ENCODE data around the gene TSSK2. TPM values are rescaled to one million over a fixed set of nuclear protein-coding genes. Genes with fewer than 3 reads are reported as not detected.

Gene TSSK2
- total RNA-seq, 2 donors from 2014 or later = 8.0 TPM; not detected in 1

DNA sequence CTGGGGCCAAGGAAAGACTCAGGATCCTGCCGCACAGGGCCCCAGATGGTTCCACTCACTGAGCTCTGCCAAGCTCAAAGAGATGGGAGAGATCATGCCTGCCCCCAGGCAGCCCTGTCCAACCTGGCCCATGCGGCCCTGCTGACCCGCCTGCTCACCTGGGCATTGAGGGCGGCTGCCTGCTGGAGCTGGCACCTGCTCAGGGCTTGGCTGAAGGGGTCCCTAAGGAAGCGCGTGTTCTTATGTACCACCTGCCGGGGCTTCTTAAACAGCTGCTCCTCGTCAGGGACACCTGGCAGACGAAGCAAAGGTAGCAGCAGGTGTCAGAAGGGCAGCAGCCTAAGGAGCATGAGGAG, 7.9 kb downstream of the TSSK2 start:
- 96% methylated on average over 9 of the region's 9 CpGs for WGBS
- intact Hi-C loops (cut with DNase I) = no loop called here
- TF ChIP-seq, protein P1, sequence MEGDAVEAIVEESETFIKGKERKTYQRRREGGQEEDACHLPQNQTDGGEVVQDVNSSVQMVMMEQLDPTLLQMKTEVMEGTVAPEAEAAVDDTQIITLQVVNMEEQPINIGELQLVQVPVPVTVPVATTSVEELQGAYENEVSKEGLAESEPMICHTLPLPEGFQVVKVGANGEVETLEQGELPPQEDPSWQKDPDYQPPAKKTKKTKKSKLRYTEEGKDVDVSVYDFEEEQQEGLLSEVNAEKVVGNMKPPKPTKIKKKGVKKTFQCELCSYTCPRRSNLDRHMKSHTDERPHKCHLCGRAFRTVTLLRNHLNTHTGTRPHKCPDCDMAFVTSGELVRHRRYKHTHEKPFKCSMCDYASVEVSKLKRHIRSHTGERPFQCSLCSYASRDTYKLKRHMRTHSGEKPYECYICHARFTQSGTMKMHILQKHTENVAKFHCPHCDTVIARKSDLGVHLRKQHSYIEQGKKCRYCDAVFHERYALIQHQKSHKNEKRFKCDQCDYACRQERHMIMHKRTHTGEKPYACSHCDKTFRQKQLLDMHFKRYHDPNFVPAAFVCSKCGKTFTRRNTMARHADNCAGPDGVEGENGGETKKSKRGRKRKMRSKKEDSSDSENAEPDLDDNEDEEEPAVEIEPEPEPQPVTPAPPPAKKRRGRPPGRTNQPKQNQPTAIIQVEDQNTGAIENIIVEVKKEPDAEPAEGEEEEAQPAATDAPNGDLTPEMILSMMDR (IDR thresholded peaks at IDR 0.05) = no peak
- no peak for TF ChIP-seq POLR2A (IDR thresholded peaks at IDR 0.05)
- TF ChIP-seq POLR2AphosphoS5 (IDR thresholded peaks at IDR 0.05) = no peak

DNA sequence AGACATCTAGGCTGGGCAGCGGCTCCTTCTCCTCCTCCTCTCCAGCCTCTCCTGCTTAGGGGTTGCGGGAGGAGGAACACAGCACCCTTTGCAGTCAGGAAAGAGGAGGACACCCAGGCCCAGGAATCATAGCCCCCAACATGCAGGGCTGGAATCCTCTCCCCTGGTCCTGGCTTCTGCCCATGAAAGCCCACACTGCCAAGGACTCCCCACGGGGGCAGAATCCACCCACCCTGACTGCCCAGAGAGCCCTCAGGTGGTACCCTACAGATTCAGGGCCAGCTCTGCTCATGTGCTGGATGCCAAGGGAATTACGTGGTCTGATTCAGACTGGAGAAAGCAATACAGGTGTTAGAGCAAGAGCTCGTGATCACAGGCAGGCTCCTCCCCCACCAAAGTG, 8.9 kb downstream of the TSSK2 start:
- WGBS = 88% methylated on average over 5 of the region's 5 CpGs
- TF ChIP-seq POLR2AphosphoS5 (IDR thresholded peaks at IDR 0.05) = no peak
- no peak for TF ChIP-seq POLR2A (IDR thresholded peaks at IDR 0.05)
- TF ChIP-seq, protein P1 (IDR thresholded peaks at IDR 0.05) = no peak
- H3K36me3 ChIP-seq = peaks cover 0 to 18% of the 10 kb centered on the region in 2 donors
- H3K27ac ChIP-seq = no peak overlapping the region
- H3K9me3 ChIP-seq = no peaks in the 10 kb centered on the region
- no peak for DNase-seq (ENCODE audit: low spot score)
- no peaks in the 10 kb centered on the region for H3K27me3 ChIP-seq (replicated peaks; ENCODE audit: insufficient read depth)
- intact Hi-C loops (cut with DNase I) = loop anchor here (10.0 kb wide), 1 partner anchor 335 kb away; the partner anchor contains the start of genes CDC45 and UFD1
- H3K4me3 ChIP-seq = no peak overlapping the region
- H3K4me1 ChIP-seq (replicated peaks) = peaks cover 3% of the 10 kb centered on the region

More for the DNA sequence above, 7.9 kb downstream of the TSSK2 start:
- Histone ChIP-seq H3K27ac (no peak overlapping the region), H3K27me3 (replicated peaks; ENCODE audit: insufficient read depth) (no peaks in the 10 kb centered on the region), H3K36me3 (peaks cover 0 to 27% of the 10 kb centered on the region in 2 donors), H3K9me3 (no peaks in the 10 kb centered on the region), H3K4me1 (replicated peaks) (peaks cover 3% of the 10 kb centered on the region), H3K4me3 (no peak overlapping the region)
- DNase-seq (ENCODE audit: low spot score) = no peak

DNA sequence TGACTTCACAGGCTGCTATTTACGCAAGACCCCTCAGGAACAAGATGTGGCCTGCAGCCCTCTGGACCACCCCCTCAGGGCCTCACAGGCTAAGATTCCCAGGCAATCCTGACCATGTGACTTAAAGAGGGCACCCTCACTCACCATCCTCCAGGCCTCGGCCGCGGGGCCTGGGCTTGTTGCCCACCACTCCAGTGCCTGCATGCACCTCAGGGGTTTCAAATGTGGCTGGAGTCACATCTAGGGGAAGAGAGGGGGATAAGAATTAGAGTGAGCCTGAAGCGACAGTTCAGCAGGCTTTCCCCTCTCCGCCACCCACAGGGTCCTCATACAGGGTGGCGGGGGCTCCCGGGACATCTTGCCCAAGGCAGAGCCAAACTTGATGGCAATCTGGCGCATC, 11.3 kb downstream of the TSSK2 start:
- Histone ChIP-seq H3K27ac (no peak overlapping the region), H3K27me3 (replicated peaks; ENCODE audit: insufficient read depth) (no peaks in the 10 kb centered on the region), H3K4me3 (no peak overlapping the region), H3K9me3 (no peaks in the 10 kb centered on the region), H3K36me3 (peaks cover 0 to 13% of the 10 kb centered on the region in 2 donors), H3K4me1 (replicated peaks) (peaks cover 3% of the 10 kb centered on the region)
- DNase-seq (ENCODE audit: low spot score) = no peak
- 97% methylated on average over 9 of the region's 9 CpGs for WGBS
- intact Hi-C loops (cut with DNase I) = loop anchor here (10.0 kb wide), 1 partner anchor 332 kb away; the partner anchor contains the start of genes CDC45 and UFD1
- TF ChIP-seq, protein P1 (IDR thresholded peaks at IDR 0.05) = no peak
- TF ChIP-seq POLR2AphosphoS5 (IDR thresholded peaks at IDR 0.05) (no peak), POLR2A (IDR thresholded peaks at IDR 0.05) (no peak)

DNA sequence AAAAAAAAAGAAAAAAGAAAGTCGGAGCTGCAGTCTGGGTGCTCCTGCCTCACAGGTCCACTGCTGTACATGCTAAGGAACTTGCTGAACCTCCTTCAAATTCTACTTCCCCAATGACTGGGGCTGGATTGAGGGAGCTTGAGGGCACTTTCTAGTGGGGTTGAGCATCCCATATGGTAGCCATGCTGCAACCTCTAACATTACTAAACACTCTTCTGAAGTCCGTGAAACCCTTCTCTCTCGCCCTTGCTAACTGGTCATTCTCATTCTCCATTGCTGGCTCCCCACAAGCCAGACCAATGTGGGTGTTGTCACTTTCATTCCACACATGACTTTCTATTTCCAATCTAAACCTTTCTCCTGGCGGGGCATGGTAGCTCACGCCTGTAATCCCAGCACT, 12.1 kb downstream of the TSSK2 start:
- intact Hi-C loops (cut with DNase I) = loop anchor here (10.0 kb wide), 1 partner anchor 332 kb away; the partner anchor contains the start of genes CDC45 and UFD1
- H3K9me3 ChIP-seq = no peaks in the 10 kb centered on the region
- no peaks in the 10 kb centered on the region for H3K27me3 ChIP-seq (replicated peaks; ENCODE audit: insufficient read depth)
- H3K4me1 ChIP-seq (replicated peaks) = peaks cover 3% of the 10 kb centered on the region
- no peak overlapping the region for H3K4me3 ChIP-seq
- WGBS = 89% methylated on average over 5 of the region's 5 CpGs
- DNase-seq (ENCODE audit: low spot score) = no peak
- H3K27ac ChIP-seq = no peak overlapping the region
- TF ChIP-seq, protein P1 (IDR thresholded peaks at IDR 0.05) = no peak
- no peak for TF ChIP-seq POLR2AphosphoS5 (IDR thresholded peaks at IDR 0.05)
- TF ChIP-seq POLR2A (IDR thresholded peaks at IDR 0.05) = no peak
- peaks cover 0 to 13% of the 10 kb centered on the region in 2 donors for H3K36me3 ChIP-seq

DNA sequence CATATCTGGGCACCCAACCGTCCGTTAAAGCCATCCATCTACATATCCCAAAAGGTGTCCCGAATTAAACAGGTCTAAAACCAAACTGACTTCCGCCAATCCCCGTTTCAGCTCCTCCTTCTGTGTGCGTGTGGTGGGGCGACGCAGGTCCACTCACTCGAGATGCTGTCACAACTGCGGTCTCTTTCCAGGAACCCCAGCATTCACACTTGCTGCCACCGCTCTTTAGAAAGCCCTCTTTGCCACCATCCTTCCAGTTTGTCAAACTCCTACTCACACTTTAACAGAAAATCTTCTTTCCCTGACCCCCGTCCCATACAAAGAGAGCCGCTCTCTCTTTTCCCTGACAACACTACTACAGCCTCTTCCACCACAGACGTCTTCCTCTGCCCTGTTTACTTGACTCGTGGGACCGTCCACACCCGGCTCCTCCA, 12.9 kb downstream of the TSSK2 start:
- H3K4me1 ChIP-seq (replicated peaks) = peaks cover 3% of the 10 kb centered on the region
- peak overlapping the region; percentile 63 to 64 for H3K4me3 ChIP-seq
- 4% methylated on average over 17 of the region's 17 CpGs for WGBS
- intact Hi-C loops (cut with DNase I) = loop anchor here (10.0 kb wide), 1 partner anchor 331 kb away; the partner anchor contains the start of genes CDC45 and UFD1
- peaks cover 0 to 9% of the 10 kb centered on the region in 2 donors for H3K36me3 ChIP-seq
- H3K9me3 ChIP-seq = no peaks in the 10 kb centered on the region
- DNase-seq (ENCODE audit: low spot score) = no peak
- H3K27me3 ChIP-seq (replicated peaks; ENCODE audit: insufficient read depth) = peaks cover 4% of the 10 kb centered on the region
- no peak for TF ChIP-seq POLR2A (IDR thresholded peaks at IDR 0.05)
- TF ChIP-seq, protein P1 (IDR thresholded peaks at IDR 0.05) = no peak
- no peak for TF ChIP-seq POLR2AphosphoS5 (IDR thresholded peaks at IDR 0.05)
- peak overlapping the region; percentile 53 to 63 for H3K27ac ChIP-seq
